Endothelial cell (in vitro differentiated cells): Measurements from ENCODE around the gene HBA1. TPM values are rescaled to one million over a fixed set of nuclear protein-coding genes. Genes with fewer than 3 reads are reported as not detected.

Experiments used
- DNase-seq: peaks from one replicate; pipeline ENCODE4 v3.0.0; 2021; ENCODE audit warnings: low spot score
- H3K27ac Mint-ChIP-seq: one replicate; pipeline ENCODE4 v1.8.0; 2021; ENCODE audit warnings: mixed read lengths, inconsistent platforms; ENCODE audit not compliant: unreplicated experiment
- H3K27me3 Mint-ChIP-seq: one replicate; pipeline ENCODE4 v1.8.0; 2021; ENCODE audit warnings: mild to moderate bottlenecking, moderate library complexity, mixed read lengths, inconsistent platforms; ENCODE audit not compliant: unreplicated experiment
- H3K36me3 Mint-ChIP-seq: one replicate; pipeline ENCODE4 v1.8.0; 2021; ENCODE audit warnings: mild to moderate bottlenecking, low read depth, mixed read lengths, inconsistent platforms; ENCODE audit not compliant: unreplicated experiment
- H3K4me1 Mint-ChIP-seq: one replicate; pipeline ENCODE4 v1.8.0; 2021; ENCODE audit warnings: mild to moderate bottlenecking, mixed read lengths, inconsistent platforms; ENCODE audit not compliant: unreplicated experiment
- H3K4me3 Mint-ChIP-seq: one replicate; pipeline ENCODE4 v1.8.0; 2021; ENCODE audit warnings: mild to moderate bottlenecking, mixed read lengths, inconsistent platforms; ENCODE audit not compliant: unreplicated experiment
- H3K9me3 Mint-ChIP-seq: one replicate; pipeline ENCODE4 v1.8.0; 2021; ENCODE audit warnings: mixed read lengths, inconsistent platforms; ENCODE audit not compliant: unreplicated experiment
- total RNA-seq: library from RNA; stranded (reverse); fragmentation: NEBNext Ultra II Directional; extraction: Animal tissue kit (Norgen Biotek cat#: 25700); gene quantifications from one replicate; pipeline ENCODE4 v1.2.1, GENCODE V29; 2021; ENCODE audit not compliant: unreplicated experiment
- TF ChIP-seq, protein P1 (sequence below): fragments of 200-600 bp; sonication (generic); IDR thresholded peaks from one replicate; pipeline ENCODE4 v1.5.0; 2021; ENCODE audit warnings: antibody characterized with exemption; ENCODE audit not compliant: unreplicated experiment

The HBA1 gene
- total RNA-seq, 1 donor from 2014 or later = not detected

DNA sequence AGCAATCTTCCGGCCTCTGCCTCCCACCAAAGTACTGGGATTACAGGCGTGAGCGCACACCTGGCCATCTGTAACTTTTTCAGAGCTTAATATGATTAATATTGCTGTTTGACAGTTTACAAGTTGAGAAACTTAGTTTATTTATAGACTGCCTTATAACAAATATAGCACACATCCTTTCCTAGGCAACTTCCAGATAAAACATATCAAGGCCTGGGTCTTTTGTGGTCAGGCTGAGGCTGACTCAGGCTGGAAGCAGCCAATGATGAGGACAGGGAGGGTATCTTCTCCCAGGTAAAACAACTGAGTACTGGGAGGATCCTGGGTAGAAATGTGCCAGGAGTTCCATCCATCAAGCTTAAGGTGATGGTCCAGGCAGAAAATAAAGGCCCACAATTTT is 36.5 kb downstream of the HBA1 start:
- H3K9me3 Mint-ChIP-seq = no peaks in the 10 kb centered on the region
- no peak for DNase-seq
- peaks cover 4% of the 10 kb centered on the region for H3K27me3 Mint-ChIP-seq
- no peak overlapping the region for H3K4me3 Mint-ChIP-seq
- H3K36me3 Mint-ChIP-seq = peaks cover 13% of the 10 kb centered on the region
- no peaks in the 10 kb centered on the region for H3K4me1 Mint-ChIP-seq
- H3K27ac Mint-ChIP-seq = no peak overlapping the region
- TF ChIP-seq, protein P1, sequence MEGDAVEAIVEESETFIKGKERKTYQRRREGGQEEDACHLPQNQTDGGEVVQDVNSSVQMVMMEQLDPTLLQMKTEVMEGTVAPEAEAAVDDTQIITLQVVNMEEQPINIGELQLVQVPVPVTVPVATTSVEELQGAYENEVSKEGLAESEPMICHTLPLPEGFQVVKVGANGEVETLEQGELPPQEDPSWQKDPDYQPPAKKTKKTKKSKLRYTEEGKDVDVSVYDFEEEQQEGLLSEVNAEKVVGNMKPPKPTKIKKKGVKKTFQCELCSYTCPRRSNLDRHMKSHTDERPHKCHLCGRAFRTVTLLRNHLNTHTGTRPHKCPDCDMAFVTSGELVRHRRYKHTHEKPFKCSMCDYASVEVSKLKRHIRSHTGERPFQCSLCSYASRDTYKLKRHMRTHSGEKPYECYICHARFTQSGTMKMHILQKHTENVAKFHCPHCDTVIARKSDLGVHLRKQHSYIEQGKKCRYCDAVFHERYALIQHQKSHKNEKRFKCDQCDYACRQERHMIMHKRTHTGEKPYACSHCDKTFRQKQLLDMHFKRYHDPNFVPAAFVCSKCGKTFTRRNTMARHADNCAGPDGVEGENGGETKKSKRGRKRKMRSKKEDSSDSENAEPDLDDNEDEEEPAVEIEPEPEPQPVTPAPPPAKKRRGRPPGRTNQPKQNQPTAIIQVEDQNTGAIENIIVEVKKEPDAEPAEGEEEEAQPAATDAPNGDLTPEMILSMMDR = no peak

DNA sequence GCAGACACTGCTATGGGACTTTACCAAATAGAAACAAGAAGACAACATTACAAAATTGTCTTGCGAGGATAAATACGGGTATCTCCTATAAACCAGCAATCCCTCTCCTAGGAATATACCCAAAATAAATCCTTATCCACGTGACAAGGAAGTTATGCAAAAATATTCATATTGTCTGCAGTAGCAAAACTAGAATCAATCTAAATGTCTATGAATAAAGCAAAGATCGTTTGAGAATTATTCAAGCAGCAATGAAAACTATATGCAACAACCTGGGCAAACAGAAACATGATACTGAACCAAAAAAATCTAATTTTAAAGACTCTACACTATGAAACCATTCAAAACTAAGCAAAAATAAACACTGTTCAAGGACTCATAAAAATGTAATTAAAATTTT is 43.5 kb downstream of the HBA1 start:
- no peaks in the 10 kb centered on the region for H3K4me1 Mint-ChIP-seq
- no peak overlapping the region for H3K27ac Mint-ChIP-seq
- no peaks in the 10 kb centered on the region for H3K27me3 Mint-ChIP-seq
- TF ChIP-seq, protein P1 = no peak
- no peak for DNase-seq
- peaks cover 23% of the 10 kb centered on the region for H3K36me3 Mint-ChIP-seq
- no peaks in the 10 kb centered on the region for H3K9me3 Mint-ChIP-seq
- H3K4me3 Mint-ChIP-seq = peak overlapping the region; percentile 48

Other genes starting within 250 kb of the HBA1 start
- gene POLR3K, start 123.1 kb upstream of the HBA1 start, total RNA-seq = 11.9 TPM
- 30.6 TPM for gene SNRNP25, start 122.9 kb upstream of the HBA1 start, total RNA-seq
- gene RHBDF1, start 104.0 kb upstream of the HBA1 start, total RNA-seq = 60.7 TPM
- 38.6 TPM for gene MPG, start 98.5 kb upstream of the HBA1 start, total RNA-seq
- 39.1 TPM for gene NPRL3, start 38.0 kb upstream of the HBA1 start, total RNA-seq
- not detected for gene HBZ, start 24.0 kb upstream of the HBA1 start, total RNA-seq
- not detected for gene HBM, start 10.7 kb upstream of the HBA1 start, total RNA-seq
- gene HBA2, start 3.8 kb upstream of the HBA1 start, total RNA-seq = not detected
- gene HBQ1, start 3.8 kb downstream of the HBA1 start, total RNA-seq = not detected
- gene LUC7L, start 52.8 kb downstream of the HBA1 start, total RNA-seq = 92.2 TPM
- gene FAM234A, start 58.1 kb downstream of the HBA1 start, total RNA-seq = 72.3 TPM
- not detected for gene RGS11, start 99.3 kb downstream of the HBA1 start, total RNA-seq
- not detected for gene ARHGDIG, start 103.9 kb downstream of the HBA1 start, total RNA-seq
- not detected for gene PDIA2, start 106.5 kb downstream of the HBA1 start, total RNA-seq
- 17.5 TPM for gene AXIN1, start 176.0 kb downstream of the HBA1 start, total RNA-seq
- 70.8 TPM for gene MRPL28, start 193.9 kb downstream of the HBA1 start, total RNA-seq
- gene PGAP6, start 205.3 kb downstream of the HBA1 start, total RNA-seq = 133 TPM
- gene NME4, start 220.5 kb downstream of the HBA1 start, total RNA-seq = 139 TPM
- gene DECR2, start 225.2 kb downstream of the HBA1 start, total RNA-seq = 14.6 TPM
- 81.5 TPM for gene RAB11FIP3, start 249.0 kb downstream of the HBA1 start, total RNA-seq